DND-41 (cell line): Measurements from ENCODE around the gene HAUS8.

Source experiments
- ATAC-seq: fragments of 200-7000 bp; cut with Tn5 transposase; 3 replicates; pipeline ENCODE4 v1.9.1; 2021; ENCODE audit warnings: low read depth; ENCODE audit not compliant: insufficient read depth
- DNase-seq: peaks from one replicate; pipeline ENCODE4 v3.0.0-alpha.2; 2020
- H2AFZ ChIP-seq: 2 replicates; pipeline ENCODE4 v1.6.0; 2012; ENCODE audit warnings: low read depth, low read length
- H3K27ac ChIP-seq: 2 replicates; pipeline ENCODE4 v1.5.1; 2012; ENCODE audit warnings: low read length, inconsistent platforms
- H3K27me3 ChIP-seq: fragments of 200-600 bp; sonication (generic); 2 replicates; pipeline ENCODE4 v1.6.0; 2012; ENCODE audit warnings: low read length, mild to moderate bottlenecking, inconsistent platforms; ENCODE audit not compliant: insufficient read depth, poor library complexity
- H3K36me3 ChIP-seq: 2 replicates; pipeline ENCODE4 v1.5.1; 2012; ENCODE audit warnings: low read length, inconsistent platforms; ENCODE audit not compliant: insufficient read depth
- H3K4me1 ChIP-seq: 2 replicates; pipeline ENCODE4 v1.5.1; 2012; ENCODE audit warnings: mild to moderate bottlenecking, low read length; ENCODE audit not compliant: insufficient read depth
- H3K4me2 ChIP-seq: 2 replicates; pipeline ENCODE4 v1.6.0; 2012; ENCODE audit warnings: mild to moderate bottlenecking, moderate library complexity, low read length, inconsistent platforms; ENCODE audit not compliant: insufficient read depth
- H3K4me3 ChIP-seq, 2 experiments: fragments of 200-600 bp in 1 of 2; shearing (Covaris generic) in 1 of 2; 2 replicates each; pipeline ENCODE4 v1.5.1; 2012 to 2016; ENCODE audit warnings: inconsistent platforms in 2 of 2, low read length in 2 of 2, mild to moderate bottlenecking in 2 of 2, low read depth in 1 of 2, moderate library complexity in 1 of 2
- H3K79me2 ChIP-seq: 2 replicates; pipeline ENCODE4 v1.6.0; 2012; ENCODE audit warnings: low read length, inconsistent platforms; ENCODE audit not compliant: insufficient read depth
- H3K9ac ChIP-seq: 2 replicates; pipeline ENCODE4 v1.6.0; 2012; ENCODE audit warnings: low read depth, mild to moderate bottlenecking, inconsistent platforms, low read length, moderate library complexity
- H3K9me3 ChIP-seq: 2 replicates; pipeline ENCODE4 v1.5.1; 2012; ENCODE audit warnings: low read length, moderate library complexity, mild to moderate bottlenecking, inconsistent platforms; ENCODE audit not compliant: insufficient read depth, severe bottlenecking
- H4K20me1 ChIP-seq: 2 replicates; pipeline ENCODE4 v1.6.0; 2012; ENCODE audit warnings: low read length; ENCODE audit not compliant: insufficient read depth
- CTCF ChIP-seq: IDR thresholded peaks from 2 replicates; pipeline ENCODE4 v1.5.1; 2012; ENCODE audit warnings: borderline replicate concordance, low read length, moderate library complexity, mild to moderate bottlenecking; ENCODE audit not compliant: poor library complexity, severe bottlenecking; ENCODE audit errors: extremely low read depth
- EZH2 ChIP-seq: IDR thresholded peaks from 3 replicates; pipeline ENCODE4 v1.6.1; 2012; ENCODE audit warnings: borderline replicate concordance, low read depth, mild to moderate bottlenecking, moderate library complexity, low read length, inconsistent platforms; ENCODE audit not compliant: severe bottlenecking

Gene HAUS8

GRCh38 chr19:17090583-17090982 is 15.3 kb upstream of the HAUS8 start:
- Histone ChIP-seq H3K4me2 (no peak overlapping the region), H3K79me2 (peaks cover 98% of the 10 kb centered on the region), H3K9ac (no peak overlapping the region), H3K4me1 (no peaks in the 10 kb centered on the region), H4K20me1 (peaks cover 63% of the 10 kb centered on the region), H3K27ac (no peak overlapping the region), H3K36me3 (peaks cover 21% of the 10 kb centered on the region), H2AFZ (no peak overlapping the region), H3K27me3 (no peaks in the 10 kb centered on the region), H3K4me3 (no peak overlapping the region), H3K9me3 (no peaks in the 10 kb centered on the region)
- no peak for TF ChIP-seq CTCF
- no peak for TF ChIP-seq EZH2
- no peak for DNase-seq
- no peak for ATAC-seq

DNA sequence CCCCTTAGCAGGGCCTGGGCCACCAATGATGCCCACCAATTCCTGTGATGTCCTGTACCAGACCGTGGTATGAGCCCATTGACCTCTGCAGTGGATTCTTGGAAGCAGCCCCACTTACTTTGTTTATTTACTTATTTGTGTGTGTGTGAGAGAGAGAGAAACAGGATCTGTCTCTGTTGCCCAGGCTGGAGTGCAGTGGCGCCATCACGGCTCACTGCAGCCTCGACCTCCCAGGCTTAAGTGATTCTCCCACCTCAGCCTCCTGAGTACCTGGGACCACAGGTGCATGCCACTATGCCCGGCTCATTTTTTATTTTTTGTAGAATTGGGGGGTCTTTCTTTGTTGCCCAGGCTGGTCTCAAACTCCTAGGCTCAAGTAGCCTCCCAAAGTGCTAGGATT is 13.3 kb upstream of the HAUS8 start:
- peaks cover 75% of the 10 kb centered on the region for H4K20me1 ChIP-seq
- H3K4me1 ChIP-seq, result no peaks in the 10 kb centered on the region
- H3K4me2 ChIP-seq, result no peak overlapping the region
- no peak overlapping the region for H3K4me3 ChIP-seq
- no peaks in the 10 kb centered on the region for H3K27me3 ChIP-seq
- no peak for DNase-seq
- peaks cover 27% of the 10 kb centered on the region for H3K36me3 ChIP-seq
- H3K27ac ChIP-seq, result no peak overlapping the region
- ATAC-seq, result no peak
- TF ChIP-seq CTCF (no peak), EZH2 (no peak)
- H3K79me2 ChIP-seq, result peaks cover 97% of the 10 kb centered on the region
- H3K9me3 ChIP-seq, result no peaks in the 10 kb centered on the region
- H2AFZ ChIP-seq, result no peak overlapping the region
- H3K9ac ChIP-seq, result no peak overlapping the region

GRCh38 chr19:17086834-17087233 is 11.6 kb upstream of the HAUS8 start:
- no peaks in the 10 kb centered on the region for H3K27me3 ChIP-seq
- H3K4me3 ChIP-seq, result no peak overlapping the region
- ATAC-seq, result no peak
- peaks cover 97% of the 10 kb centered on the region for H3K79me2 ChIP-seq
- H3K9ac ChIP-seq, result no peak overlapping the region
- no peaks in the 10 kb centered on the region for H3K9me3 ChIP-seq
- no peaks in the 10 kb centered on the region for H3K4me1 ChIP-seq
- DNase-seq, result no peak
- peaks cover 33% of the 10 kb centered on the region for H3K36me3 ChIP-seq
- H2AFZ ChIP-seq, result no peak overlapping the region
- no peak overlapping the region for H3K4me2 ChIP-seq
- H3K27ac ChIP-seq, result no peak overlapping the region
- no peak for TF ChIP-seq CTCF
- TF ChIP-seq EZH2, result no peak
- H4K20me1 ChIP-seq, result peaks cover 76% of the 10 kb centered on the region

DNA sequence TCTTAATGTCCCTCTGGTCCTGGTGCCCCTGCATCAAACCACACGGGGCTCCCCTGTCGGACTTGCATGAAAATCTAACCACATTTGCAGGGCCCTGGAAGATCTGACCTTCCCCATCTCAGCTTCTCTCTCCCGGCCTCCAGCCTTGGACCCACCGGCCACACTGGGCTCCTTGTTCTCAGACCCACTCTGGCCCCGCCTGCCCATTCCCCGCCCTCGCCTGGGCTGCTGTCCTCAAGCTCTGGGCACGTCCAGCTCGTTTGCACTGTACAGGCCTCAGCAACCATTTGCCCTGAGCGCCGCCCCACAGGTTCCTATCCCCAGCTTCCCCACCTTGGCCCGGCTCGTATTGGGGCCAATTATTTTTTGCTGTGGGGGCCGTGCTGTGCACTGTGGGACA is 10.9 kb upstream of the HAUS8 start:
- Histone ChIP-seq H4K20me1 (peaks cover 76% of the 10 kb centered on the region), H3K27ac (no peak overlapping the region), H3K4me2 (no peak overlapping the region), H3K36me3 (peaks cover 33% of the 10 kb centered on the region), H2AFZ (no peak overlapping the region), H3K4me3 (no peak overlapping the region), H3K27me3 (no peaks in the 10 kb centered on the region), H3K9ac (no peak overlapping the region), H3K79me2 (peaks cover 97% of the 10 kb centered on the region), H3K9me3 (no peaks in the 10 kb centered on the region), H3K4me1 (no peaks in the 10 kb centered on the region)
- ATAC-seq (no peak), DNase-seq (no peak)
- no peak for TF ChIP-seq EZH2
- TF ChIP-seq CTCF, result no peak
